Omental fat pad (tissue), 4 donors: Measurements from ENCODE around the gene COL8A1. TPM values are rescaled to one million over a fixed set of nuclear protein-coding genes. Genes with fewer than 3 reads are reported as not detected.

Experiments used
- ATAC-seq: fragments of 150-250 bp; one replicate; pipeline ENCODE4 v1.9.1; 2016; ENCODE audit warnings: mild to moderate bottlenecking, moderate library complexity; ENCODE audit not compliant: low FRiP score
- DNase-seq: peaks from one replicate; pipeline ENCODE4 v3.0.0-alpha.2; 2019; ENCODE audit warnings: low spot score
- CTCF ChIP-seq, 3 donors: fragments of 450-650 bp; IDR thresholded peaks; one replicate each; pipeline ENCODE4 v1.5.1; 2016 to 2017; ENCODE audit warnings: antibody characterized with exemption in 3 of 3, mild to moderate bottlenecking in 3 of 3, moderate library complexity in 2 of 3
- total RNA-seq, 4 donors: library from RNA; depleted of rRNA; stranded (reverse); fragments of >200 nt; gene quantifications; one replicate each; pipeline ENCODE4 v1.1.0, GENCODE V29; 2016

COL8A1 gene
- total RNA-seq, 4 donors from 2014 or later = 16.7 to 303 (median 151) TPM

DNA sequence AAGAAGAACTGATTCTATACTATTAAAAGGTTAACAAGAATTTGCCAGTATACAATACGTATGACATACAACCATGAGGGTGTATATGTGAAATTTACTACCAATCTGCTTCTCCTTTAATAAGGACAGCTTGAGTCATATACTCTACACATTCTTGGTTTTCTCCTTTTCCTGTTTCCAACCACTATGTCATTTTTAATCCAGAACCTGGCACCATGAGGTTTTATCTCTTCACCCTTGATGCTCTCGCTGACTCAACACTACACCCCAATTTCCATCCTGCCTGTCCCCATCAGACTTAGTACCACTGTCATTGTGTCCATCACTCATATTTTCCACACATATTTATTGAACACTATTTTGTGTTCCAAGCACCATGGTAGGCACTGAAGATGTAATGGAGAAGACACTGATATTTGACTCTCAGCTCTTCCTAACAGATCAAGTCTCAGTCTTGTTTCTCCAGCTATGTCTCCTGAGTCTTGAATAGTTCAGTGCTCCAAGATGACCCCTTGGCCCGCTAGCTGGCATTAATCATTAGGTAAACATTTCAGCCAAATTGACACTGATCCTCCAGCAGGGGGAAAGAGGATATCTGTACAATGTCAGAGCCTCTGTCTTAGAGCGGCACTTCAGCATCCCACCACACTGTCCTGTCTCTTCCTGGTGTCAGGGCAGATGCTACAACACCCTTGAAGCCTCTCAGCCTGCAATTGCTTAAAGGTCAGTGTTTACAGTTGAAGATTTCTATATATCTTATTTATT is 11.2 kb upstream of the COL8A1 start:
- ATAC-seq (no peak), DNase-seq (no peak)
- TF ChIP-seq CTCF (IDR thresholded peaks at IDR 0.05) = no peak

DNA sequence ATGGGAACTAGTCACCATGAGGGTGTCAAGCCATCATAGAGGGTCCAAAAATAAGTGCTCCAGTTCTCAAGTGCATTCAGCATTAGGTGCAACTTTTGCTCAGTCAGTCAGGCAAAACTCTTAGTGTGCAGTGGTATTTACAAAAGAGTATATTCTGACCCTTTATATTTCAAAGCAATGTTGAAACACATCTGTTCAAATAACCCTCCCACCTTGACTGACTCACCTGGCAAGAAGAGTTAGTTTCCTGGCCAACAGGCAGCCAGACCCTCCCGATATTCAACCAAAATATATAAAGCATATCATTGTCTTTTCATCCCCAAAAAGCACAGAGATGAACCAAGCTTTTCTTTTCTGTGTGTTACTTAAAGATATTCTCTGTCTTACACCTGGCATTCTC is 7.6 kb upstream of the COL8A1 start:
- DNase-seq = no peak
- ATAC-seq = no peak
- no peak for TF ChIP-seq CTCF (IDR thresholded peaks at IDR 0.05)

- ATAC-seq = no peak
- TF ChIP-seq CTCF (IDR thresholded peaks at IDR 0.05) = no peak
- DNase-seq = no peak
Measured at GRCh38 chr3:99633887-99634558, 4.4 kb upstream of the COL8A1 start.

DNA sequence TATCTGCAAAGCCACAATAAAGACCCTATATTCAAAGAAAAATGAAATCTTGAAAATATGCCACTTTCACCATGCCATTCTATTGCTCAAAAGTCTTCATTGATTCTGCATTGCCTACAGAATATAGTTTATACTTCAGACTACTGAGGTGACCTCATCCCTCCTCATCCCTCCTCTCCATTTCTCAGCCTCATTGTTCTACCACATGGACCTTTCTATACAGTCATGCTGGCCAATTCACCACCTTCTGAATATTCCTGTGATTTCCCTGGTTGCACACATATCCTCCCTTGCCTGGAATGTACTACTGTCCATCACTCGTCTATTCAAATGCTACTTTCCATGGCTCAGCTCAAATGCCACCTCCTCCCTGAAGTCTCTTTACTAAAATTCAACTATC is 3.5 kb upstream of the COL8A1 start:
- DNase-seq = no peak
- no peak for TF ChIP-seq CTCF (IDR thresholded peaks at IDR 0.05)
- no peak for ATAC-seq

GRCh38 chr3:99635348-99635747 is 3.0 kb upstream of the COL8A1 start:
- ATAC-seq (no peak), DNase-seq (no peak)
- TF ChIP-seq CTCF (IDR thresholded peaks at IDR 0.05) = no peak

- ATAC-seq (no peak), DNase-seq (no peak)
- no peak for TF ChIP-seq CTCF (IDR thresholded peaks at IDR 0.05)
Measured at GRCh38 chr3:99637016-99637367, 1.4 kb upstream of the COL8A1 start.
